Mammary epithelial cell (primary cell): ENCODE data around the gene SPNS3.

Experiments used
- CTCF ChIP-seq, 2 donors: IDR thresholded peaks in 1 of 2; conservative IDR thresholded peaks in 1 of 2; 2 replicates each; pipeline ENCODE4 v1.5.1; 2011 to 2012; ENCODE audit warnings: inconsistent platforms in 2 of 2, low read length in 2 of 2, mild to moderate bottlenecking in 2 of 2, control low read depth in 1 of 2, low read depth in 1 of 2; ENCODE audit not compliant: insufficient read depth in 1 of 2; ENCODE audit errors: extremely low read depth in 1 of 2
- EZH2 ChIP-seq: IDR thresholded peaks from 2 replicates; pipeline ENCODE4 v1.6.1; 2012; ENCODE audit warnings: low read length, inconsistent platforms, borderline replicate concordance

GRCh38 chr17:4469552-4469951 is 35.8 kb downstream of the SPNS3 start:
- no peak for TF ChIP-seq CTCF (conservative IDR thresholded peaks at IDR 0.05 in 1 of 2, IDR thresholded peaks at IDR 0.05 in 1 of 2; ENCODE audit: extremely low read depth in 1 of 2, insufficient read depth in 1 of 2, low read depth in 1 of 2, low read length in 2 of 2)
- no peak for TF ChIP-seq EZH2
